GM21447 (cell line): Measurements from ENCODE around the gene SMYD3.
"Not testable (repeated sequence)": the region's sequence is repeated elsewhere in the genome, so short reads cannot be mapped to it uniquely, and the experiment has no call there.

Experiments used
- ATAC-seq: cut with Tn5 transposase; IDR thresholded peaks from one replicate; pipeline ENCODE4 v1.9.1; 2021; ENCODE audit not compliant: unreplicated experiment

Gene SMYD3

GRCh38 chr1:246080031-246080430 lies 427.0 kb downstream of the SMYD3 start:
- no peak for ATAC-seq

- ATAC-seq, result no peak
Observed at GRCh38 chr1:246078888-246079252, 428.2 kb downstream of the SMYD3 start.

GRCh38 chr1:246078126-246078887 lies 428.8 kb downstream of the SMYD3 start:
- no peak for ATAC-seq

- no peak for ATAC-seq
Observed at GRCh38 chr1:246077476-246077875, 429.6 kb downstream of the SMYD3 start.

GRCh38 chr1:246074421-246074820 lies 432.7 kb downstream of the SMYD3 start:
- no peak for ATAC-seq

GRCh38 chr1:246072456-246072955 lies 434.6 kb downstream of the SMYD3 start:
- ATAC-seq, result no peak

- ATAC-seq, result not testable (repeated sequence)
Observed at GRCh38 chr1:246071981-246072380, 435.1 kb downstream of the SMYD3 start.

GRCh38 chr1:246071561-246071960 lies 435.5 kb downstream of the SMYD3 start:
- not testable (repeated sequence) for ATAC-seq

- no peak for ATAC-seq
Observed at GRCh38 chr1:246069581-246069980, 437.5 kb downstream of the SMYD3 start.

- no peak for ATAC-seq
Observed at GRCh38 chr1:246068619-246069509, 438.2 kb downstream of the SMYD3 start.

- no peak for ATAC-seq
Observed at GRCh38 chr1:246068217-246068512, 438.9 kb downstream of the SMYD3 start.

- ATAC-seq, result peak; percentile 57
Observed at GRCh38 chr1:246067432-246068216, 439.5 kb downstream of the SMYD3 start.

GRCh38 chr1:246066573-246066972 lies 440.5 kb downstream of the SMYD3 start:
- no peak for ATAC-seq

- no peak for ATAC-seq
Observed at GRCh38 chr1:246065592-246065991, 441.5 kb downstream of the SMYD3 start.

GRCh38 chr1:246064891-246065290 lies 442.2 kb downstream of the SMYD3 start:
- no peak for ATAC-seq

GRCh38 chr1:246063013-246063616 lies 444.0 kb downstream of the SMYD3 start:
- ATAC-seq, result no peak

GRCh38 chr1:246058466-246058865 lies 448.6 kb downstream of the SMYD3 start:
- no peak for ATAC-seq

- no peak for ATAC-seq
Observed at GRCh38 chr1:246052603-246053002, 454.5 kb downstream of the SMYD3 start.

GRCh38 chr1:246051909-246052518 lies 455.1 kb downstream of the SMYD3 start:
- no peak for ATAC-seq

GRCh38 chr1:246048693-246049092 lies 458.4 kb downstream of the SMYD3 start:
- no peak for ATAC-seq
